HepG2 (cell line): ENCODE measurements around the gene HPCAL1. TPM values are rescaled to one million over a fixed set of nuclear protein-coding genes. Genes with fewer than 3 reads are reported as not detected.

Source experiments
- AGO2 ChIP-seq: fragments of 200-400 bp; formaldehyde crosslinking; optimal IDR thresholded peaks from 2 replicates; pipeline ENCODE3; 2017; ENCODE audit warnings: mild to moderate bottlenecking, low read depth, low read length, moderate library complexity
- ATF1 ChIP-seq: IDR thresholded peaks from 2 replicates; pipeline ENCODE4 v1.6.1; 2016; ENCODE audit warnings: mild to moderate bottlenecking, control low read depth
- BCL6 ChIP-seq: IDR thresholded peaks from 2 replicates; pipeline ENCODE4 v1.6.1; 2016; ENCODE audit warnings: missing genetic modification reagents, missing compliant biosample characterization
- CCDC6 ChIP-seq: sonication (generic); formaldehyde crosslinking; IDR thresholded peaks from 2 replicates; pipeline ENCODE4 v1.8.1; 2022; ENCODE audit warnings: mild to moderate bottlenecking, missing genetic modification reagents, moderate library complexity
- GTF3A ChIP-seq: sonication (generic); formaldehyde crosslinking; conservative IDR thresholded peaks from 2 replicates; pipeline ENCODE4 v1.4.0; 2020; ENCODE audit warnings: mild to moderate bottlenecking, missing genetic modification reagents
- KLF12 ChIP-seq: sonication (generic); formaldehyde crosslinking; IDR thresholded peaks from 2 replicates; pipeline ENCODE4 v1.4.0; 2020; ENCODE audit warnings: missing genetic modification reagents, borderline replicate concordance
- PTBP1 ChIP-seq: fragments of 200-400 bp; formaldehyde crosslinking; IDR thresholded peaks from 2 replicates; pipeline ENCODE4 v1.6.1; 2018; ENCODE audit warnings: low read length, low read depth; ENCODE audit not compliant: poor library complexity, severe bottlenecking
- RBM22 ChIP-seq: fragments of 200-400 bp; formaldehyde crosslinking; optimal IDR thresholded peaks from 2 replicates; pipeline ENCODE3; 2017; ENCODE audit warnings: mild to moderate bottlenecking, low read length, moderate library complexity
- SMARCE1 ChIP-seq: fragments of 450-650 bp; IDR thresholded peaks from 2 replicates; pipeline ENCODE4 v1.6.1; 2017; ENCODE audit warnings: borderline replicate concordance
- SNAI1 ChIP-seq: sonication (generic); formaldehyde crosslinking; IDR thresholded peaks from 2 replicates; pipeline ENCODE4 v1.5.0; 2020; ENCODE audit warnings: mild to moderate bottlenecking, missing genetic modification reagents, borderline replicate concordance
- SP140L ChIP-seq: sonication (generic); formaldehyde crosslinking; IDR thresholded peaks from 2 replicates; pipeline ENCODE4 v1.4.0; 2020; ENCODE audit warnings: missing genetic modification reagents, borderline replicate concordance
- TAF15 ChIP-seq: fragments of 200-400 bp; formaldehyde crosslinking; IDR thresholded peaks from one replicate; pipeline ENCODE4 v1.6.1; 2018; ENCODE audit warnings: mild to moderate bottlenecking, low read depth, low read length; ENCODE audit not compliant: poor library complexity, severe bottlenecking
- TBX3 ChIP-seq: fragments of 450-650 bp; IDR thresholded peaks from 2 replicates; pipeline ENCODE4 v1.6.1; 2017; ENCODE audit warnings: antibody characterized with exemption, mild to moderate bottlenecking, inconsistent platforms, borderline replicate concordance
- TMF1 ChIP-seq: sonication (generic); formaldehyde crosslinking; IDR thresholded peaks from 2 replicates; pipeline ENCODE4 v1.8.1; 2022; ENCODE audit warnings: low read depth, missing genetic modification reagents
- ZNF138 ChIP-seq: sonication (generic); formaldehyde crosslinking; IDR thresholded peaks from 2 replicates; pipeline ENCODE4 v1.5.0; 2020; ENCODE audit warnings: mild to moderate bottlenecking, low read depth, missing genetic modification reagents
- ZNF207 ChIP-seq: fragments of 450-650 bp; IDR thresholded peaks from 2 replicates; pipeline ENCODE4 v1.6.1; 2016; ENCODE audit warnings: antibody characterized with exemption, borderline replicate concordance
- ZNF546 ChIP-seq: sonication (generic); formaldehyde crosslinking; conservative IDR thresholded peaks from 2 replicates; pipeline ENCODE4 v1.8.1; 2023; ENCODE audit warnings: mild to moderate bottlenecking, missing genetic modification reagents
- ZNF780A ChIP-seq: sonication (generic); formaldehyde crosslinking; IDR thresholded peaks from 2 replicates; pipeline ENCODE4 v1.8.0; 2022; ENCODE audit warnings: mild to moderate bottlenecking, missing genetic modification reagents, moderate library complexity
- polyA plus RNA-seq, 8 experiments: library from polyadenylated mRNA; depleted of rRNA in 3 of 8; stranded (reverse) in 7 of 8; unstranded in 1 of 8; fragments of >200 nt; fragmentation: Illumina TruSeq in 4 of 8; extraction: Trizol in 4 of 8; gene quantifications; 2 replicates each; pipeline versions ENCODE4 v1.2.1 to v1.2.3, GENCODE V29; 2011 to 2016; ENCODE audit warnings: low read depth in 4 of 8, missing spikeins in 1 of 8, mixed read lengths in 1 of 8; ENCODE audit not compliant: insufficient read depth in 1 of 8
- total RNA-seq, 5 experiments: library from RNA; depleted of rRNA; stranded (reverse); fragments of >200 nt; fragmentation: Illumina TruSeq; extraction: Trizol; gene quantifications; 2 replicates each; pipeline ENCODE4 v1.2.3, GENCODE V29; 2016; ENCODE audit warnings: low read depth in 1 of 5
- TF ChIP-seq, protein P1 (sequence below): IDR thresholded peaks from 2 replicates; pipeline ENCODE4 v1.4.0; 2020; ENCODE audit warnings: mild to moderate bottlenecking, missing genetic modification reagents
- TF ChIP-seq, protein P2 (sequence below): sonication (generic); formaldehyde crosslinking; IDR thresholded peaks from 2 replicates; pipeline ENCODE4 v1.4.0; 2020; ENCODE audit warnings: mild to moderate bottlenecking, missing genetic modification reagents

HPCAL1 gene
- total and polyA plus RNA-seq, 2 of the 13 experiments (the other 11 are each of a cell fraction or from before 2014, with no cell fraction given) = 29.5 to 29.9 TPM

DNA sequence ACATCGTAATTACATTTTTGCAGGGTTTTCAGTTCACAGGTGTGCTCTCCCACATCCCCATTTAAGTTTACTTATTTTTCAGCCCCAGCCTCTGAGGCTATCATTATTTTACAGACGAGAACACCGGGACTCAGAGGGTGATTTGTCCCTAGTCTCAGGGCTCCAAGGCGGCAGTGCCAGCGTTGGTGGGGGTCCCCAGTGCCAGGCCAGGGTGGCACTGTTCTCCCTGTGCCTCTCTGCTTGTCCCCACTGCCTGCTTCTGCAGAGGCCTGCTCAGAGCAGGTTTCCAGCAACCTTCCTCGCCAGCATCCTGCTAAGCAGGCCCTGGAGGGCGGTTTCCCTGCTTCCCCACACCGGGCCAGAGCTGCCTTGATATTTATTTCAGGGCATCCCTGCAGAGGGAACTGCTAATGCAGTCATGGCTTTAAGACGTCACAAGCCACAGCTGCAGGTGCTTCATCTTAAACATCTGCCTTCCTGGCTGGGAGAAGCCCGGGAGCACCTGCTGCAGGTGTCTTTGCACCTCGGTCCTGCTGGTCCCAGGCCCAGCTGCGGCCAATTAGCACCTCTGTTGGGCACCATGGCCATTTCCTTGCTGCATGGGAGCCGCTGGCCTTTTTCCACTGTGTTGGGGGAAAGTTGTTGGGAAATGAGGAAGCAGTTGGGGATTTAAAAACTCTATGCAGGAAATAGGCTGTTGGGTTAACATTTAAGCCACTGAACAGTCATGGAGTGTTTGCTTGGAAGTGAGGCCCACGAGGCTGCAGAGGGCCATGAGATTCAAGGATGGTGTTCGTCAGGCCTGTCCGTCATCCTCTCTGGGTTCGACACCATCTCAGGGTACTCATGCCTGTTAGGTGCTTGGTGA is 22.8 kb downstream of the HPCAL1 start (continued):
- TF ChIP-seq ZNF546 (CRISPR knock-in tag) (no peak; the same call in 1 of the 2 replicates), GTF3A (CRISPR knock-in tag) (no peak), KLF12 (CRISPR knock-in tag) (no peak), TAF15 (no peak), BCL6 (CRISPR knock-in tag) (peak; percentile 33; the same call in 1 of the 2 replicates), RBM22 (no peak), PTBP1 (no peak), ZNF138 (CRISPR knock-in tag) (no peak), ZNF780A (CRISPR knock-in tag) (no peak), CCDC6 (CRISPR knock-in tag) (no peak), TBX3 (no peak), ATF1 (CRISPR knock-in tag) (no peak), SMARCE1 (no peak), ZNF207 (no peak), SNAI1 (CRISPR knock-in tag) (no peak), AGO2 (no peak), TMF1 (no peak), SP140L (CRISPR knock-in tag) (no peak)
- TF ChIP-seq, protein P1, sequence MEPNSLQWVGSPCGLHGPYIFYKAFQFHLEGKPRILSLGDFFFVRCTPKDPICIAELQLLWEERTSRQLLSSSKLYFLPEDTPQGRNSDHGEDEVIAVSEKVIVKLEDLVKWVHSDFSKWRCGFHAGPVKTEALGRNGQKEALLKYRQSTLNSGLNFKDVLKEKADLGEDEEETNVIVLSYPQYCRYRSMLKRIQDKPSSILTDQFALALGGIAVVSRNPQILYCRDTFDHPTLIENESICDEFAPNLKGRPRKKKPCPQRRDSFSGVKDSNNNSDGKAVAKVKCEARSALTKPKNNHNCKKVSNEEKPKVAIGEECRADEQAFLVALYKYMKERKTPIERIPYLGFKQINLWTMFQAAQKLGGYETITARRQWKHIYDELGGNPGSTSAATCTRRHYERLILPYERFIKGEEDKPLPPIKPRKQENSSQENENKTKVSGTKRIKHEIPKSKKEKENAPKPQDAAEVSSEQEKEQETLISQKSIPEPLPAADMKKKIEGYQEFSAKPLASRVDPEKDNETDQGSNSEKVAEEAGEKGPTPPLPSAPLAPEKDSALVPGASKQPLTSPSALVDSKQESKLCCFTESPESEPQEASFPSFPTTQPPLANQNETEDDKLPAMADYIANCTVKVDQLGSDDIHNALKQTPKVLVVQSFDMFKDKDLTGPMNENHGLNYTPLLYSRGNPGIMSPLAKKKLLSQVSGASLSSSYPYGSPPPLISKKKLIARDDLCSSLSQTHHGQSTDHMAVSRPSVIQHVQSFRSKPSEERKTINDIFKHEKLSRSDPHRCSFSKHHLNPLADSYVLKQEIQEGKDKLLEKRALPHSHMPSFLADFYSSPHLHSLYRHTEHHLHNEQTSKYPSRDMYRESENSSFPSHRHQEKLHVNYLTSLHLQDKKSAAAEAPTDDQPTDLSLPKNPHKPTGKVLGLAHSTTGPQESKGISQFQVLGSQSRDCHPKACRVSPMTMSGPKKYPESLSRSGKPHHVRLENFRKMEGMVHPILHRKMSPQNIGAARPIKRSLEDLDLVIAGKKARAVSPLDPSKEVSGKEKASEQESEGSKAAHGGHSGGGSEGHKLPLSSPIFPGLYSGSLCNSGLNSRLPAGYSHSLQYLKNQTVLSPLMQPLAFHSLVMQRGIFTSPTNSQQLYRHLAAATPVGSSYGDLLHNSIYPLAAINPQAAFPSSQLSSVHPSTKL (CRISPR knock-in tag) = peak; percentile 79
- TF ChIP-seq, protein P2, sequence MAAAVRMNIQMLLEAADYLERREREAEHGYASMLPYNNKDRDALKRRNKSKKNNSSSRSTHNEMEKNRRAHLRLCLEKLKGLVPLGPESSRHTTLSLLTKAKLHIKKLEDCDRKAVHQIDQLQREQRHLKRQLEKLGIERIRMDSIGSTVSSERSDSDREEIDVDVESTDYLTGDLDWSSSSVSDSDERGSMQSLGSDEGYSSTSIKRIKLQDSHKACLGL = 0 out of 2 replicates have a peak, but pooled peaks have one; percentile 35
